ENCODE measurements around the gene BCL11B. TPM values are rescaled to one million over a fixed set of nuclear protein-coding genes. Genes with fewer than 3 reads are reported as not detected.

BCL11B gene
- total and polyA plus RNA-seq, 10 of the 15 experiments (the other 5 are each of a cell fraction or from before 2014, with no cell fraction given): 0.38 to 5.5 (median 1.3) TPM

- intact Hi-C loops (cut with micrococcal nuclease; ENCODE audit: unreplicated experiment): no loop called here
- Histone ChIP-seq H3K36me3 (ENCODE audit: control insufficient read depth in 2 of 2, insufficient read depth in 2 of 2, low read length in 1 of 2) (no peaks in the 10 kb centered on the region), H3K9ac (ENCODE audit: control insufficient read depth, insufficient read depth, low read length) (no peak overlapping the region), H2AFZ (ENCODE audit: control insufficient read depth, low read depth, low read length) (no peak overlapping the region), H3K27ac (ENCODE audit: control insufficient read depth, insufficient read depth) (no peak overlapping the region), H3K79me2 (ENCODE audit: control insufficient read depth, insufficient read depth, low read length) (no peaks in the 10 kb centered on the region), H3K4me1 (ENCODE audit: control insufficient read depth, insufficient read depth, low read length) (peaks cover 12% of the 10 kb centered on the region), H3K4me3 (peak overlapping the region; percentile 80; the same call in 1 of the 2 replicates), H3K9me3 (replicated peaks; ENCODE audit: control insufficient read depth, insufficient read depth, low read length) (no peaks in the 10 kb centered on the region), H3K4me2 (ENCODE audit: control insufficient read depth, insufficient read depth) (peak overlapping the region; percentile 74), H3K27me3 (replicated peaks in 1 of 2; ENCODE audit: control insufficient read depth in 2 of 2, insufficient read depth in 2 of 2, low read length in 1 of 2) (peaks cover 10 to 33% of the 10 kb centered on the region in 2 experiments), H4K20me1 (ENCODE audit: control insufficient read depth, insufficient read depth) (no peaks in the 10 kb centered on the region)
- ChIA-PET CTCF (interaction anchor here (1.0 to 1.3 kb wide), 3 partner anchors 14 to 1728 kb away, joined by 3 to 6 read pairs (median 4); no protein-coding TSS in a partner anchor), RAD21 (ENCODE audit: unreplicated experiment) (interaction anchor here (1.0 to 1.9 kb wide), 4 partner anchors 15 to 1889 kb away, joined by 3 to 5 read pairs (median 4); no protein-coding TSS in a partner anchor), POLR2A (no interaction called here), SMC1A (ENCODE audit: uncharacterized antibody, unreplicated experiment) (no interaction called here)
- no peak for ATAC-seq
- FAIRE-seq: no peak
- no peak for TF ChIP-seq NFIC (IDR thresholded peaks at IDR 0.05; ENCODE audit: low read depth, low read length)
- no peak for TF ChIP-seq RBBP5 (conservative IDR thresholded peaks at IDR 0.05)
- TF ChIP-seq EZH2 (IDR thresholded peaks at IDR 0.05; ENCODE audit: borderline replicate concordance, control insufficient read depth, low read depth, low read length): no peak
- 1% methylated on average over 10 of the region's 10 CpGs for WGBS (ENCODE audit: insufficient coverage, insufficient replicate concordance, low lambda C conversion rate, missing lambda C conversion rate)
- no peak for DNase-seq (ENCODE audit: low read depth, low spot score)
- no TSS peak for BruUV-seq (replicated peaks)
- in situ Hi-C loops (cut with MboI): loop anchor here (25.0 kb wide), 1 partner anchor 1135 kb away; no protein-coding TSS in a partner anchor
Observed at GRCh38 chr14:99272632-99272898, 568 bp upstream of the BCL11B start.

GRCh38 chr14:99271221-99271941 lies 616 bp downstream of the BCL11B start:
- no peak for ATAC-seq
- intact Hi-C loops (cut with micrococcal nuclease; ENCODE audit: unreplicated experiment) (no loop called here), in situ Hi-C loops (cut with MboI) (loop anchor here (25.0 kb wide), 1 partner anchor 1134 kb away; no protein-coding TSS in a partner anchor)
- peak overlapping the region; percentile 80 for H3K4me3 ChIP-seq
- CTCF ChIA-PET: interaction anchor here (0.6 to 1.0 kb wide), 3 partner anchors 15 to 1726 kb away, joined by 3 to 6 read pairs (median 3); no protein-coding TSS in a partner anchor
- SMC1A ChIA-PET (ENCODE audit: uncharacterized antibody, unreplicated experiment): no interaction called here
- DNase-seq (ENCODE audit: low read depth, low spot score): no peak
- RAD21 ChIA-PET (ENCODE audit: unreplicated experiment): interaction anchor here (1.0 to 1.9 kb wide), 4 partner anchors 144 to 1888 kb away, joined by 3 to 5 read pairs (median 4); no protein-coding TSS in a partner anchor
- no peaks in the 10 kb centered on the region for H3K36me3 ChIP-seq (ENCODE audit: control insufficient read depth in 2 of 2, insufficient read depth in 2 of 2, low read length in 1 of 2)
- no peaks in the 10 kb centered on the region for H3K9me3 ChIP-seq (replicated peaks; ENCODE audit: control insufficient read depth, insufficient read depth, low read length)
- H3K9ac ChIP-seq (ENCODE audit: control insufficient read depth, insufficient read depth, low read length): peak overlapping the region; percentile 44
- H2AFZ ChIP-seq (ENCODE audit: control insufficient read depth, low read depth, low read length): peak overlapping the region; percentile 29
- TF ChIP-seq NR2C2 (IDR thresholded peaks at IDR 0.05; ENCODE audit: borderline replicate concordance, control insufficient read depth, insufficient read length, low read depth): no peak
- TF ChIP-seq ASH2L (IDR thresholded peaks at IDR 0.05; ENCODE audit: borderline replicate concordance, low read depth): no peak
- TF ChIP-seq SREBF1 (IDR thresholded peaks at IDR 0.05; ENCODE audit: low read length): no peak
- H3K4me2 ChIP-seq (ENCODE audit: control insufficient read depth, insufficient read depth): peak overlapping the region; percentile 74
- H4K20me1 ChIP-seq (ENCODE audit: control insufficient read depth, insufficient read depth): no peaks in the 10 kb centered on the region
- peaks cover 10 to 27% of the 10 kb centered on the region in 2 experiments for H3K27me3 ChIP-seq (replicated peaks in 1 of 2; ENCODE audit: control insufficient read depth in 2 of 2, insufficient read depth in 2 of 2, low read length in 1 of 2)
- no peak for FAIRE-seq
- no peaks in the 10 kb centered on the region for H3K79me2 ChIP-seq (ENCODE audit: control insufficient read depth, insufficient read depth, low read length)
- no peak overlapping the region for H3K27ac ChIP-seq (ENCODE audit: control insufficient read depth, insufficient read depth)
- peaks cover 12% of the 10 kb centered on the region for H3K4me1 ChIP-seq (ENCODE audit: control insufficient read depth, insufficient read depth, low read length)
- POLR2A ChIA-PET: no interaction called here
- 10% methylated on average over 28 of the region's 32 CpGs for WGBS (ENCODE audit: insufficient coverage, insufficient replicate concordance, low lambda C conversion rate, missing lambda C conversion rate)
- BruUV-seq (replicated peaks): no TSS peak
